HG02678 (cell line): ENCODE data around the gene ZNF626.
"Not testable (repeated sequence)": the region's sequence is repeated elsewhere in the genome, so short reads cannot be mapped to it uniquely, and the experiment has no call there.

Source experiments
- ATAC-seq: cut with Tn5 transposase; IDR thresholded peaks from one replicate; pipeline ENCODE4 v1.9.1; 2021; ENCODE audit warnings: mild to moderate bottlenecking, moderate library complexity; ENCODE audit not compliant: unreplicated experiment

ZNF626 gene

GRCh38 chr19:20661150-20661819, at the start of gene ZNF626:
Gene ZNF626, minus strand, starts transcription at chr19:20661571. Its CDS starts 125 bp downstream, at chr19:20661446.
- ATAC-seq: peak; percentile 69

DNA sequence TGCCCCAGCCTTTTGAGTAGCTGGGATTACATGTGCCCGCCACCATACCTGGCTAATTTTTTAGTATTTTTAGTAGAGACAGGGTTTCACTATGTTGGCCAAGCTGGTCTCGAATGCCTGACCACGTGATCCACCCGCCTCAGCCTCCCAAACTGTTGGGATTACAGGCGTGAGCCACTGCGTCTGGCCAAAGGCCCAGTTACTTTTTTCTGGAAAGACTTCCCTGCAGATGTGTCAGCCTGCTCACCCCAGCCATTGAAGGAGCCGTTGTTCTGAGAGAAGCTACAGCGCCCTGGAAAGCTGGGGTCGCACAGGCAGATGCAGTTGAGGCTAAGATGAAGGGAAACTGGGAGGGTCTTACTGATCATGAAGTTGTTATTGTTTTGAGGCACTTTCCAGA, 7.9 kb upstream of the ZNF626 start:
- ATAC-seq: no peak

DNA sequence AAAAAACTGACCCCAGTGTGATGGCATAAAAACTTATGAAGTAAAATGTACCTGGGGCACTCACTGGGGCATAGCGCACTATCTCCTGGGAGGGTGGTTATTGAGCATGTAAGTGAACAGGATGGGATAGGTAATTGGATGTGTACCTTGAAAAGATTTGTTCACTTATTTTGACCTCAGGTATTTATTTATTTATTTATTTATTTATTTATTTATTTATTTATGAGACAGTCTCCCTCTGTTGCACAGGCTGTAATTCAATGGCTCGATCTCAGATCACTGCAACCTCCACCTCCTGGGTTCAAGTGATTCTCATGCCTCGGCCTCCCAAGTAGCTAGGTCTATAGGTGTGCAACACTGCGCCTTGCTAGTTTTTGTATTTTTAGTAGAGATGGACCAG, 5.9 kb upstream of the ZNF626 start:
- ATAC-seq: no peak

DNA sequence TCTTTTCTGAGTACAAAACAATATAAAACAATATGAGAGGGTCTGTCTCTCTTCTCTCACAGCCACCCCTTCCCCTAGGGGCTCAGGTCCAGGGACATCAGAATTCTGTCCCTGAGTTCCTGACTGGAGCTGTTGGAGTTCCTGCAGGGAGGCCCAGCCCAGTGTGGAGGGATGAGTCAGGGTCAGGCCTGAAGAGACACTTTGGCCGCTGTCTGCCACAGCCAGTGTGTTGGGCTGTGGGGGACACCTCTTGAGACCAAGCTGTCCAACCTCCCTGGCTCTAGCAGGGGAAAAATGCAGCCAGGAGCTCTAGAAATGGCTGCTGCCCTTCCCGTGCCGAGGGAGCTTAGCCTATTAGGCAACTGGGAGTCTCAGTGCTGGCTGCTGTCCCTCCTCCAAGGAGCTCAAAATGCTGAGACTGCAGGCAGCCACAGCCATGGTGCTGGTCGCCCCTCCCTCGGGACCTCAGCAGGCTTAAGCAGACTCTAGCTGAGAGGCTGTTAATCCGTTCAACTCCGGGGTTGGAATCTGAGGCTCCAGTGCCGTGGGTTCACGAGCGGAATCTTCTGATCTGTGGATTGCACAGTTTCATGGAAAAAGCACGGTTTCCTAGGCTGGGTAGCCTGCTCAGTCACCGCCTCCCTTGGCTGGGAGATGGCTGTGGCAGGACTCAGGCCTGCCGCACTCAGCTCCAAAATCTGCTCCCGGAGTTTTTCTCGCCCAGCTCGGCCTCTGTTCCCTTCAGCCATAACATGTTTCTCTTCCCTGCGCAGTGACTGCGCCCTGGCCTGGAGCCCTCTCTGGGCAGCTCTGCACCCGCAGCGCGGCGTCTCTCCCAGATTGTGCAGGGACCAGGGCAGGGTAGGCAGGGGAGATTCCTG, 3.8 kb upstream of the ZNF626 start:
- no peak for ATAC-seq

GRCh38 chr19:20664475-20664874, 3.1 kb upstream of the ZNF626 start:
- not testable (repeated sequence) for ATAC-seq

GRCh38 chr19:20662421-20663105, 1.2 kb upstream of the ZNF626 start:
- no peak for ATAC-seq

- no peak for ATAC-seq
Observed at GRCh38 chr19:20660473-20661140, 764 bp downstream of the ZNF626 start.

DNA sequence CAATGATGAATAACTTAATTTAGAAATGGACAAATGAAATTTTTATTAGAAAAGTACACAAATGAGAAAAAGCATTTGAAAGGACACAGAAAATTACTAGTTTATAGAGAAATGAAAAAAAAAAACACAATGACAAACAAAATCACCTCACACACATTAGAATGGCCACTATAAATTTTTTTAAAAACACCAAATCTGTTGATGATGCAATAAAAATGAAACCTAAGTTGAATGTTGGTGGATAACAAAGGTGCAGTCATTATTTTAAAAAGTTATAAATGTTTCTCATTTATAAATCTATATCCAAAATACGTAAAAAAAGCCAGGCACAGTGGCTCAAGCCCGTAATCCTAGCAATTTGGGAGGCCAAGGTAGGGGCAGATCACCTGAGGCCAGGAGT, 20.8 kb downstream of the ZNF626 start:
- no peak for ATAC-seq

DNA sequence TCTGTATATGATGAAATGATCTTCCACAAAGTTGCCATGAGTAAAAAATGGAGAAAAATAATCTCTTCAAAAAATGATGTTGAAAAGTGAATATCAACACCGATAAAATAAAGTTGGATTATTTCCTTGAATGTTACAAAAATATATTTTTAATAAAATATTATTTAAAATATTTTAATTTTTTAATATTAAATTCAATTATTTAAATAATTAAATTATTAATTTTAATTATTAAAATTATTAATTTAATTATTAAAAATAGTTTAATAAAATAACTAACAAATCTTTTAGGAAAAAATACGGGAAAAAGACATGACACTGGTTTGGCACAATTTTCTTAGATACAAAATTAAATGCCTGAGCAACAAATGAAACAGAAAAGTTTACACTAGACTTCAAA, 21.3 kb downstream of the ZNF626 start:
- no peak for ATAC-seq

GRCh38 chr19:20624560-20624959, 36.8 kb downstream of the ZNF626 start:
- not testable (repeated sequence) for ATAC-seq

DNA sequence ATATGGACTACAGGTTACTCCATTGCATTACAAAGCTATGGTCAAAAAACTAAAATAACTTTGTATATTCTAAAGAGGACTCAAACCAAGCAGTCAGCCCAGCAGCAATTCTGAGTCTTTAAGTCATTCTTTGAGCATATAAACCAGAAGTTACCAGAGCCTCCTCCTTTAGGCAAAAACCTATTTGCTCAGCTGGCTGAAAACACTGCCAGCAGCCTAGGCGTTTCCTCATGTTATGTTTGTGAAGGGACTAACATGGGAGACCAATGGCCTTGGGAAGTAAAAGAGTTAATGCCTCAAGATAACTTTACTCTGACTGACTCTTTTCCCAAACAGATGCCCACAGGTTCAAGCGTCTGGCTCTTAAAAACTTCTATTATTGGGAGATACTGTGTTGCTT, 45.3 kb downstream of the ZNF626 start:
- no peak for ATAC-seq

DNA sequence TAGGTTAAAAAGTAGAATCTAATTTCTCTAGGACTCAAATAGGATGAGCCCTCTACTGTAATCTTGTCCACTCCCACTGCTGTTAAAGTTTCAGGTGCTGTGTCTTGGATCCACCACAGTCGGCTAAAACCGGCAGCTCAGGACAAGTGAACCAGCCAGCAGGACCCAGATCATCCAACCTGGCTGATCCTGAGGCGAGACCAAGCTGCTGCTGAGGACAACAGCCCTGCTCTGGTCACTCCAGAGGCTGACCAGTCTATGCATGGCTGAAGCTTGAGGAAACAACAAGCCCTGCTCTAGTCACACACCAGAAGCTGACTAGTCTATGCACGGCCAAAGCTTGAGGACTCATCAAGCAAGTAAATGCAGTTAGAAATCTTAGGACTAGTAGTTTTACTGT, 46.4 kb downstream of the ZNF626 start:
- ATAC-seq: not testable (repeated sequence)

GRCh38 chr19:20612711-20613316, 48.6 kb downstream of the ZNF626 start:
- ATAC-seq: no peak

DNA sequence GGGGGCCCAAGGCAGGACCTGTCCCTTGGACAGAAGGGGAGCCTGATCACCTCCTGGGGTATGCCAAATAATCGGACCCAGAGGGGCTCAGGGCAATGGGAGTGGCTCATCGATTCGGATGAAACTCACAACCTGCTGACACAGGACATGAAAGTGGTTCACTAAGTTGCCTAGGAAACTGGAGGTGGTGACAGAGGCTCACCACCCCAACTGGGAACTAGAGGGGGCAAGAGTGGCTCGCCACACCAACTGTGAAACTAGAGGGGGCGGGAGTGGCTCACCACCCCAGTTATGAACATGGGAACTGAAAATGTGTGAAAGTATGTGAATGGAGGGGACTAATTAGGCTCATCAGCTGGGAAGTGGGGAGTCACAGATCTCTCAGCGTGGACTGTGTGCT, 49.5 kb downstream of the ZNF626 start:
- ATAC-seq: no peak

DNA sequence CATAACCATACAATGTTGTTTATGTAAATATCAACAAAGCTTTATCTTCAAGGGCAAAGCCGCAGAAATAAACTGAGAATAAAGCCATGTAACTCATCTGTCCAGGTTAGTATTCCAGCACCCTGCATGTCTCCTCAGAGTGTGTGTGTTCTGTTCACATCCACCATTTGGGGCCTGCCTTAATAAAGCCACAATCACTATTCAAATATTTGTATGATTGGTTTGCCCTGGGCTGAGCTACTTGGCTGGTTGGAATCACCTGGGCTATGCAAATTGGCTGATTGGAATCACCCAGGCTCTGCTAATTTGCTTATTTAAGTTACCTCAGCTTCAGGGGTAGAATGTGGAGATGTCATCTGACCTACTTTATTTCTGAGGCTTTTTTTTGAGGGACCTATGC, 53.4 kb downstream of the ZNF626 start:
- ATAC-seq: no peak
